ENCODE results near the gene ADAT1. TPM values are rescaled to one million over a fixed set of nuclear protein-coding genes. Genes with fewer than 3 reads are reported as not detected.

Gene ADAT1
- total and polyA plus RNA-seq, 2 of the 8 experiments (the other 6 are each of a cell fraction or from before 2014, with no cell fraction given), result 30.7 to 44.7 TPM

GRCh38 chr16:75578725-75579124 is 44.4 kb downstream of the ADAT1 start:
- Histone ChIP-seq H2AFZ (ENCODE audit: low read length) (no peak overlapping the region), H3K27ac (ENCODE audit: low read depth, low read length) (no peak overlapping the region), H2AK5ac (ENCODE audit: low read depth, low read length) (no peak overlapping the region), H3K4me2 (ENCODE audit: insufficient read depth in 1 of 2, low read depth in 2 of 2, low read length in 2 of 2) (no peak overlapping the region), H3K56ac (replicated peaks; ENCODE audit: insufficient read length, low read depth, low read length) (no peak overlapping the region), H2BK120ac (replicated peaks; ENCODE audit: low read depth, low read length) (no peak overlapping the region), H3K36me3 (ENCODE audit: control insufficient read depth in 2 of 4, insufficient read depth in 4 of 4, low read length in 3 of 4) (peaks cover 2 to 33% (median 20%) of the 10 kb centered on the region in 4 experiments; a peak in 6 of 8 replicates), H3K27me3 (replicated peaks in 1 of 4; ENCODE audit: control insufficient read depth in 3 of 4, extremely low read depth in 1 of 4, insufficient read depth in 3 of 4, low read length in 3 of 4) (no peaks in the 10 kb centered on the region), H4K91ac (replicated peaks; ENCODE audit: insufficient read length, low read length) (no peak overlapping the region), H3K9me3 (ENCODE audit: insufficient read depth in 2 of 2, low read depth in 1 of 2, low read length in 1 of 2) (no peaks in the 10 kb centered on the region), H3K4ac (replicated peaks; ENCODE audit: insufficient read length, low read depth, low read length) (no peak overlapping the region), H4K5ac (ENCODE audit: insufficient read length, low read depth, low read length) (no peak overlapping the region), H3K14ac (ENCODE audit: insufficient read length) (no peak overlapping the region), H3K79me2 (ENCODE audit: control insufficient read depth in 1 of 2, insufficient read depth in 2 of 2, low read length in 2 of 2) (no peaks in the 10 kb centered on the region), H3K23me2 (ENCODE audit: low read depth, low read length) (no peaks in the 10 kb centered on the region), H2BK15ac (ENCODE audit: low read length) (no peak overlapping the region), H4K20me1 (replicated peaks in 1 of 2; ENCODE audit: control insufficient read depth in 1 of 2, insufficient read depth in 2 of 2, low read length in 2 of 2) (peaks cover 0 to 3% of the 10 kb centered on the region in 2 experiments), H3K9ac (replicated peaks in 1 of 4; ENCODE audit: extremely low read depth in 1 of 4, low read depth in 3 of 4, low read length in 3 of 4) (no peak overlapping the region), H3K79me1 (ENCODE audit: low read depth, low read length) (peaks cover 3% of the 10 kb centered on the region; the same call in 1 of the 2 replicates), H3K23ac (ENCODE audit: insufficient read length) (no peak overlapping the region), H3K4me1 (replicated peaks in 1 of 4; ENCODE audit: control insufficient read depth in 3 of 4, insufficient read depth in 4 of 4, low read length in 3 of 4) (peaks cover 0 to 12% (median 2%) of the 10 kb centered on the region in 4 experiments; a peak in 3 of 7 replicates), H2BK12ac (ENCODE audit: low read depth, low read length) (no peak overlapping the region), H3K4me3 (ENCODE audit: extremely low read depth in 1 of 4, insufficient read depth in 2 of 4, low read depth in 3 of 4, low read length in 4 of 4) (no peak overlapping the region), H4K8ac (ENCODE audit: extremely low read depth, insufficient read depth, low read length) (no peak overlapping the region), H3K18ac (ENCODE audit: extremely low read depth, low read length) (no peak overlapping the region), H2BK5ac (ENCODE audit: low read depth, low read length) (no peak overlapping the region), H2BK20ac (ENCODE audit: low read length) (no peak overlapping the region)
- ChIA-PET POLR2A (ENCODE audit: partially characterized antibody) (interaction anchor here (1.4 kb wide), 2 partner anchors 13 to 15 kb away, joined by 3 to 4 read pairs; no protein-coding TSS in a partner anchor), CTCF (ENCODE audit: partially characterized antibody) (interaction anchor here (1.2 to 1.3 kb wide), 2 partner anchors 10 to 114 kb away, joined by 3 read pairs; partner anchors contain the start of gene TMEM170A)
- 91% methylated on average over 2 of the region's 2 CpGs; no CpG with 5 or more reads in 1 of the 2 experiments for WGBS, 2 experiments (ENCODE audit: extremely low coverage in 1 of 2, insufficient coverage in 1 of 2, insufficient read length in 1 of 2, insufficient replicate concordance in 2 of 2, low coverage in 1 of 2, low lambda C conversion rate in 2 of 2, missing lambda C conversion rate in 1 of 2)
- FAIRE-seq, result no peak
- DNase-seq (ENCODE audit: low read depth in 1 of 2, low spot score in 2 of 2), result no peak
- TF ChIP-seq KDM1A (IDR thresholded peaks at IDR 0.05; ENCODE audit: borderline replicate concordance, low read length) (no peak), CBX5 (IDR thresholded peaks at IDR 0.05; ENCODE audit: low read depth, low read length) (no peak), CEBPB (IDR thresholded peaks at IDR 0.05; ENCODE audit: low read depth, low read length) (no peak), CREB1 (IDR thresholded peaks at IDR 0.05) (no peak), YY1 (IDR thresholded peaks at IDR 0.05; ENCODE audit: low read depth, low read length) (no peak), RFX5 (IDR thresholded peaks at IDR 0.05; ENCODE audit: borderline replicate concordance, low read depth, low read length) (no peak), SP4 (IDR thresholded peaks at IDR 0.05; ENCODE audit: low read length) (no peak), ASH2L (IDR thresholded peaks at IDR 0.05; ENCODE audit: low read length) (no peak), SP2 (IDR thresholded peaks at IDR 0.05; ENCODE audit: low read length) (no peak), EP300 (IDR thresholded peaks at IDR 0.05; ENCODE audit: borderline replicate concordance in 1 of 2, low read depth in 2 of 2, low read length in 2 of 2) (no peak), KDM5A (IDR thresholded peaks at IDR 0.05; ENCODE audit: low read length) (no peak), JUN (IDR thresholded peaks at IDR 0.05; ENCODE audit: low read depth, low read length) (no peak), E2F6 (IDR thresholded peaks at IDR 0.05) (no peak), SIN3A (conservative IDR thresholded peaks at IDR 0.05 in 1 of 2, IDR thresholded peaks at IDR 0.05 in 1 of 2; ENCODE audit: low read depth in 1 of 2, low read length in 2 of 2) (no peak)

Data from H1 (cell line).